COLO668 (cell line): Measurements from ENCODE around the gene B4GALT4.

ENCODE experiments used
- DNase-seq: peaks from one replicate; lab custom pipeline; 2025; ENCODE audit not compliant: unreplicated experiment; lab: John Stamatoyannopoulos, UW

Gene B4GALT4

DNA sequence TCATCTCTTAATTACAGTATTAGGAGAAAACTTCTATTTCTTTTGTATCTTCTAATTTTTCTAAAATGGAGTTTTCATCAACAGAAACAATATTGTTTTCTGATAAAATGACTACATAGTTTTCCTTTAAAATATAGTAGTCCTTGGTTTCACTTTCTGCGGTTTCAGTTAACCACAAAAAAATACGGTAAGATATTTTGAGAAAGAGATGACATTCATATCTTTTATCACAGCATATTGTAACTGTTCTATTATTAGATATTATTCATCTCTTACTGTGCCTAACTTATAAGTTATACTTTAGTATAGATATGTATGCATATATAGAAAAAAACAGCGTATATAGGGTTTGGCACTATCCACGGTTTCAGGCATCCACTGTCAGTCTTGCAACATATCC lies 2.3 kb downstream of the B4GALT4 start:
- DNase-seq = no peak

DNA sequence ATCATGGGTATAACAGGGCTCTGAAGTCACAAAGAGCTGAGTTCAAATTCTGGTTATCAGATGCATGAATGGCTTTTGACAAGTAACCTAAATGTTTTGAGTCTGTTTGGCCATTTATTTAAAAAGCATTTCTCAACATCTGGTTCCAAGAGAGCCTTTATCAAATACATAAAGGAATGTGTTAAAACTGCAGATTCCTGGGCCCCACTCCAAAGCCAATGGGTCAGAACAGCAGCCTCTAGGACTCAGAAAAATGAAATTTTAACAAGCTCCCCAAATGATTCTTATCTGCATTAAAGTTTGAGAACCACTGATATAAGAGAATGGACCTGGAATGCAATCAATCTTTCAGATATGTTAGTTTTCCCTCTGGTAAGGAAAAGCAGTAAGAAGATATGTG lies 3.4 kb downstream of the B4GALT4 start:
- no peak for DNase-seq

DNA sequence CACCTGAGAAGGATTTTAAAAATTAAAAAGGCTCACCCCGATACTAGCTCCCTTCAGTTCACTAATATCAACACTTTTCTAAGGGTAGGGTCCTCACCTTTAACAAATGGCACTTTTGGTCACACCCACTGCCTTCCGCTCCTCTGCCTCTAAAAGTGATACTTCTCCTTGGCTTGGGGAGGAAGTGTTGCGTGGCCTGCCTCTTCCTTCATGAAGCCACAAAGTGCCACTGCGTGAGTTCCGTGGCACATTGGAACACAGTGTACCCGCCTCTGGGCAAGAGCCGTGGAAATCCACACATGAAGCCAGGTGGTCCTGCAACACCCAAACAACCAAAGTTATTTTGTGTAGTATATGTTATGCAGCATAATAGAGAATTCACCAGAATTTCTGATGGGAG lies 3.9 kb downstream of the B4GALT4 start:
- DNase-seq = no peak

DNA sequence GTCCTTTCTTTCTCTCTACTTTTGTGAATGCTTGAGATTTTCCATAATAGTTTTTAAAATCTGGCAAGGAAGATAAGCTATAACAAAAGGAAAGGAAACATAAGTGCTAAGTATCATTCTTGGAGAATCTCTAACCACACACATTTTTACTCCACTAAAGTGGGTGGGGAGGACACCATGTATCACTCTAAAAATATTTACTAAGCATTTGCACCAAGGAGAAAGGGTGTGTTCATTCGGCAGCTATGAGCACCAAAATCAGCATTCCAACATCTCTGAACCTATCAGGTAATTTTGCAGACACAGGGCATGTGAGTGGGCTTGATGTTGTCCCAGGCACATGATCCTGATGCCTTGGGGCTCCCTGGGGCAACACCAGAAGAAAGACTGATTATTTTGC lies 5.5 kb downstream of the B4GALT4 start:
- no peak for DNase-seq

DNA sequence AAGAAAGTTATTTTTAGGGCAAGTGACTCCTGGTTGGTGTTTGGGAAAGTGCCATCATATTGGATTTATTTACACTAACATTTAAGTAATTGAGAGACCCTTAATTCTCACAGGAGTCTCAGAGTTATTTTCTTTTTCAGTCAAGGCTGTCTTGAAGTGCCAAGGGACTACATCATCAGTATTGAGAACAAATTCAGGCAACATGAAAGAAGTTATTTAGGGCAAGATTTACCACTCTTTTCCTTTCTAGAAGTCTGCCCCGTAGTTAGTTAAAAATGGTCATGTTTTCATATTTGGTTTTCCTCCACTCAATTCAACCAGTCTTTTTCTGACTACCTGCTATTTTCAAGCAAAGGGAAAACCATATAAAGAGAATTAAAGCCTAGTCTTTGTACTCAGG lies 6.1 kb downstream of the B4GALT4 start:
- DNase-seq = no peak

DNA sequence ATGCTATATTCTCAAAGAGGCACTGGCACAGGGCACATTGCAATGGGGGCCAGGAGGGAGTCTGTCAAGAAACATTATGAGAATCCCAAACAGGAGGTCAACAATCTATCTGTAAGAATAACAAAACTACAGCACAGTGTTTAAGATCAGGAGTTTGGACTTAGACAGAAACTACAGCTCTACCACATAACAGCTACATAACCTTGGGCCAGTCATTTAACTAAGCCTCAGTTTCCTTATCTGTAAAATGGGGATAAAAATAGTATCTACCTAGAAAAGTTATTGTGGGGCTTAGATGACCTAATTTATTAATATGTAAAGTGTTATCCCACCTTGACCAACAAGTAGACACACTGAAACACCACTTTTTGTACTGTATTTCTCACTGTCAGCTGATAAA lies 9.9 kb downstream of the B4GALT4 start:
- DNase-seq = no peak

DNA sequence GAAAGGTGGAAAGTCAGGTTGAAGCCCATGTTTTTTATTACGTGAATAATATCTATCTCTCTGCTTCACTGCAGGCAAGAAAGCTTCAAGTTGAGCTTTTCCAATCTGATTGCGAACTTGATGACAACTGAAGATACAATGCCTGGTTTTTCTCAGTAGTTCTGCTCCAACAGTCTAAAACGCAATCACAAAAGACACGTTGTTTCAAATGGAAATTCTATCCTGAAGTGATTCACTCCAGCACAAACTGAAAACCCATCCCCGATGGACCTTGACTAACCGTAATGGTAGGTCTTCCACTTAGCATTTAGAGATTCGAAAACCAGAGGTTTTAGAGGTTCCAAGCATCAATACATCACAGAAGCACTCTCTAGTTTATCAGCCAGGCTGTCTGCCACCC lies 10.6 kb downstream of the B4GALT4 start:
- DNase-seq = no peak

DNA sequence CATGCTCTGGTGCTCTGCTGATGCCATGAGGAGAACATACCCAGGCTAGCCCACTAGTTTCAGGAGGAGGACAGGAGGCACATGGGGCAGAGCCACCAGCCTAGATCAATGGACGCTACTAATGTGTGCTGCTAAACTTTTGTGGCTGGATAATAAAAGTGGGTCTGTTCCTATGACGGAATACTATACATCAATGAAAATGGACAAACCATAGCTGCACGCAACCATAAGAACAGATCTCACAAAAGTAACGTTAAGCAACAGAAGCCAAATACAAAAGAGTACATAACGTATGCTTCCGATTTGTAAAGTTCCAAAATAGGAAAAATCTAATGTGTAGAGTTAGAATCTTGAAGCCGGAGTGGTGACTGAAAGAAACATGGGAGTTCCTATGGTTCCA lies 11.5 kb downstream of the B4GALT4 start:
- no peak for DNase-seq

DNA sequence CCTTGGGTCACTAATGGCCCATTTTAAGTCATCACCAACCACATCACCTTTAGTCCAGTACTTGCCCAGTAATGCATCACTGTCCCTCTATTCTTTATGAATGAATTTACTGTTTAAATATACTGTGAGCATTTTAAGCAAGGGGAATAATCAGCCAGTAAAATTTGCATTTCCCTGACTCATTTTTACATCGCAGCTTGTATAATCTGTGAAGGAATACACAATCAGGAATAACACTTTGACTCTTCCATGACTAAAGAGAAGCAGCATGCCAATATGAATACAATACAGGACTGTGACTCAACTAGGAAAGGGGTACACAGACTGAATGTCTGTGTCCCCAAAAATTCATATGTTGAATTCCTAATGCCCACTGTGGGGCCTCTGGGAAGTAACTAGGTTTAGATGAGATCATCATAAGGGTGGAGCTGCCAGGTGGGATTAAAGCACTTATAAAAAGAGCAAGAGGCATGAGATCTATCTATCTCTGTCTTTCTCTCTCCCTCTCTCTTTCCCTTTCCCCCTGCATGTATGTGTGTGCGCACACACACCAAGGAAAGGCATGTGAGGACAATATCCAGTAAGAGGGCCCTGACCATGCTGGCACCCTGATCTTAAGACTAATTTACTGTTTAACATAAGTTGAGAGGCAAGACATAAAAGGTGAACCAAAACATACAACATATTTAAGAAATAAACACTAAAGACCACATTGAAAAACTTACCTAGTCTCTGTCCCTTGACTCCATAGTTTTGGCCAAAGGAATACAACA lies 12.1 kb downstream of the B4GALT4 start:
- DNase-seq = no peak

DNA sequence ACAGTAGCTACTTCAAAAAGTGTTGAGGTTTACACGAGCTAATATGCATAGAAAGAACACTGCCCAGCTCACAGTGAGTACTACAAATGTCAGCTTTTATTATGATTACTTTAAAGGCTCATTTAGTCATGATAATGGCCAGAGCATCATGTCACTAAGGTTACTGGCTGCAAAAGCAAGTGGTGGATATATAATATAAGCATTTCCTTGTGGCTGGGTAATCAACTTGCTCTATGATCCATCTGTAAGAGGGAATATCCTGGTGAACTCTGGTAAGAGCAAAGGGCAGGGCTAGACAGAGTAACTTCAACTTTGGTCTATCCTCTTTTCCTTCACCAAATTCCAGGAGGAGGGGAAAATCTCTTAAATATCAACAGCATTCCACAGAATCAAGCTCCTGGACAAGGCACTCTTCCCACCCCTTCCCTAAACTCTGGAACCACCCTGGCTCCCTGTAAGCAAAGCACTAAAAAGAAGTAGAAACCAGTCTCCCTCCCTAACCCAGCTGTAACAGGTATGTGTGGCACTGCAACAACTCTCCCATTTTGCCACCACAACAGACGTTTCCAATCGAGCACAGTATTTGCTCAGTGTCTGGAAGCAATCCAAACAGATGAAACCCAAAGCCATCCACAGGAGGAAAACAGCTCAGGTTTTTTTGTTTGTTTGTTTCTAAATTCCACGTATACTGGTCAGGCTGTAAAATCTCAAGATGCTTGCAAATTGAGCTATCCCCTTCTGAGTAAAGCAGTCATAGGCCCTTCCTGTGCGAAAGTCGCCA lies 13.4 kb downstream of the B4GALT4 start:
- DNase-seq = no peak

DNA sequence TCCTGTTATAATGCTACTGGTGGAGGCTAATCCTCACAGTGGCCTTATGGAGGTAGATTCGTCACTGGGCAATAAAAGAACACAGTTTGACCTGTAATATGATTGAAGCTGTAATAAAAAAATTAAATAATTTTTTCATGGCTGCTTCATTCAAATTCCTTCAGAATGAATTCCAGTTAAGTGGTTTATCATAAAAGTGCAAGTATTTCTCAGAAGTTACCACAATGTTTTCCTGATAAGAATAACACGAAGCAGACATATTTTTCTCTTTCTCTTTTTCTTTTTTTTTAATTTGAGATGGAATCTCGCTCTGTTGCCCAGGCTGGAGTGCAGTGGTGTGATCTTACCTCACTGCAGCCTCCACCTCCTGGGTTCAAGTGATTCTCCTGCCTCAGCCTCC lies 15.6 kb downstream of the B4GALT4 start:
- no peak for DNase-seq

DNA sequence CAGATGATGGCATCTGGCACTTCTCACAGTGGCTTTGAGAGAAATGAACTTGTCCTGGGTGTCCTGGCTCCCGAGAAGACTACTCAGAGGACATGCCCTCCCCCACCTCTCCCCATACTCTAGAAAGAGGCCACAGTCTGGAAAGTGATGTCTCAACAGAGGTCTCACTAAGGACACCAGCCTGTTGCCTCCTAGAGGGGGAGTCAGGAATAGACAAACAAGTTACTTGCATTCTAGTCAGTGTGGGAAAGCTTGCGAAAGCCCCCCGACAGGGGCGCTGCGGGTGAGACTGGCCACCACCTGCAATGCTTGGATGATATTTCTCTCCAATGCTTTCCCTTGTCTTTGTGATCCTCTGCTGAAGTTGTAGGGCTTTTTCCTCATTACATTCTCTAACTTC lies 17.2 kb downstream of the B4GALT4 start:
- no peak for DNase-seq

DNA sequence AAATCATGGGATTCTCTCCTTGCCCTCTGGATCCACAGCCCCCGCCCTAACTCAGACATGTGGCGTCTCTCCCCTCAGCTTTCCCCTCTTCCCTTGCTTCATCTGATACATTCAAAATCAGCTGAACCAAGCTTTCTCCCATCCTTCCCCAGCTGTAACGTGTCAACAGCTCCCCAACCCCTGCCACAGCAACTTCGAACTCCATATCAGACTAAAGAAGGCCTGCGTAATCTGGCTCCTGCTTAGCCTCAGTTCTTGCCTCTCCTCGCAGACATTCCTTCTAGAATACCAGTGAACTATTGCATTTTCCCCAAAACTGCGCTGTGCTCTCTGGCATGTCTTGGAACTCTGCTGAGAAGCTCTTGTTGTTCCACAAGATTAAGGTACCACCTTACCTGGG lies 18.3 kb downstream of the B4GALT4 start:
- no peak for DNase-seq

DNA sequence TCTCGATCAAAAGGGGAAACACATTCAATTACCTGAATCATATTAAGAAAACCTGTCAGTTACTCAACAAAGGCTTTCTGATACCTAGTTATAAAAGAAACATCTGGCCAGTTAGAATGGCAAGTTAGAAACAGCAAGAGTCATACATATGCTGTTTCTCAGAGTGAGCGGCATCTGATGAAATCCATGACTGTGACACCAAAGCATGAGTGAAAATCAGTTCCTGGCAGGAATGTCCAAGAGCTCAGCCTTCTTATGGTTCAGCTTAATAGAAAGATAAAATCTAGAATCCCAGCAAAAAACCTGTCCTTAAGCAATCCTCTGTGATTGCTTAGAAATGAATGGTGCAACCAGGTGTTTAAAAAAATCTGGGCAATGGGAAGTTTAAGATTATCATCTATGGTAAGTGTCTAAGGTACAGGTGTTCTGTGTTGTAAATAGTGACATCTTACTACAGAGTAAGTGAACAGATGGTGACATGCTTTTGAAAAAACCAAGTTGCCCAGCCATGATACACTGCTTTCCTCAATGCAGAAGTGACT lies 18.8 kb downstream of the B4GALT4 start:
- no peak for DNase-seq

DNA sequence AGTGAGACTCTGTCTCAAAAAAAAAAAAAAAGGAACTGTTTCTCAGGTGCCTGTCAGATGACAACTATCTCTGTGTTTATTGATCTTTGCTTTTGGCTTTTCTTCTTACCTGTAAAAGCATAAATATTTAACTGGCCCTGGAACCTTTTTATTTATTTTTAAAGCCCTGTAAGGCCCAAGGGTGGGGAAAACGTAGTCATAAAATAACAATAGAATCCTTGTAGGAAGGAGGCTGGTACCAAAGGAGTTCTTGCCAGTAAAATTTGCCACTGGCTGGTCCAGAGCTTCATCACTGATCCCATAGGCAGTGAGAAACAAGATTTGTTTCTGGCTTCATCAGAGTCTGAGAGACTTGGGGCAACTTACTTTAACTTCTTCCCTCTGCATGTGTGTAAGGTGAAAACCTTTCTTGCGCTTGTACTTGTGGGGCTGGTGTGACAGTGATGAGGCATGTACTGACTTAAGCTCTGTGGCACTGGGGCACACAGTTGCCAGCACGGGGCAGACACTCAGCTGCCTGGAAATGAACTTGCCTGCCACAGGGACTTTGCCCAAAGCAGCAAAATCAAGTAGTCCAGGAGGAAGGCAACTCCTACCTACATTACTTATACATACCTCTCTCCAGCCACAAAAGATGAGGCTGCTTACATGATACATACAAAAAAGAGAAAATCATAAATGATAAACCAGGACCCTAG lies 19.6 kb downstream of the B4GALT4 start:
- no peak for DNase-seq

DNA sequence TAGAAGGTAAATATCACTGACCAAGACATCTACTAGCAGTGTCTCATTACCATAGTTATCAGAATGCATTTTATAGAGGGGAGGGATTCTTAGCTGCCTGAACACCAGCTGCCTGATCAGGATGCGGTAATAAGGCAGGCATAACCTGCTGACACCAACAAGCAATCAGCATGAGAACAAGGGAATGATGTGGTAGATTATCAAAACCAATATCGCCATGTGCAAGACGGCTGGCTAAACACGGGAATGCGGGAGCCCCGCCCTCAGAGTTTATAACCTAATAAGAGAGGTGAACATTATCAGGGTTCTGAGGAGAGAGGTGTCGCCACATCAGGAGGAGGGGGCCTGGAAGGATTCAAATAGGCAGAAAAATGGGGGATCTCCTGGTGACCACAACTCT lies 20.5 kb downstream of the B4GALT4 start:
- DNase-seq = no peak

DNA sequence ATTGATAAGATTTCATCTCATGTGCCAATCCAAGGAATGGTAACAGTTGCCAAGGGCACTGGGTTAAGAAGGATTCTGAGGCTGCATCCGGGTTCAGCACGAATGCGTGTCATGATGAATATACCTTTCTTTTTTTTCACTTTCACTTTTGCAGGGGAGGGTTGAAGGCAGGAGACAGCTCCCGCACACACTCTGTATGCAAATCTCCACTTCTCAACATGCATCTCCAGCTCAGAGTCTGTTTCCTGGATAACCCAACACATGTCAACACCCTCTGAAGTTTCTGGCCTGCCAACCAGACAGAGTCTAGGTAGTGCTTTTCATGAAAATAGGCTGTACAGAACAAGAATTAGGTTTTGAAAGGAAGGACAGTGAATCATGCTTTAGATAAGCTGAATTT lies 21.6 kb downstream of the B4GALT4 start:
- no peak for DNase-seq

DNA sequence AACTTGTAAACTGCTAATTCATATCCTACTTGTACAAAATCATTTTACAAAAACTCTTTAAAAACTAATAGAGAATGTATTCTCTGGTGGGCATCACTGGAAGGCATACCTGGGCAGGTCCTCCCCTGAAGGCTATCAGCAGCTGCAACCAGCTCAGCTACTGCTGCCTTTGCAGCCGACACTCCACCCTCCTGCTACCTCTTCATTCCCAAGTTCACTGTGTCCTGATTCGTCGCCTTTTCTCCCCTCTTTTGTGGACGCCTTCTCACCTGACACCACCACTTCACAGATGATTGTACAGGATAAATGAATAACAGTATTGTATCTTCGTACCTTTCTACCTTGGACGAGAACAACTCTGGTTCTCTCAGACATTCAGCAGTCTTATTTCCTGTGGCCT lies 28.9 kb downstream of the B4GALT4 start:
- no peak for DNase-seq

DNA sequence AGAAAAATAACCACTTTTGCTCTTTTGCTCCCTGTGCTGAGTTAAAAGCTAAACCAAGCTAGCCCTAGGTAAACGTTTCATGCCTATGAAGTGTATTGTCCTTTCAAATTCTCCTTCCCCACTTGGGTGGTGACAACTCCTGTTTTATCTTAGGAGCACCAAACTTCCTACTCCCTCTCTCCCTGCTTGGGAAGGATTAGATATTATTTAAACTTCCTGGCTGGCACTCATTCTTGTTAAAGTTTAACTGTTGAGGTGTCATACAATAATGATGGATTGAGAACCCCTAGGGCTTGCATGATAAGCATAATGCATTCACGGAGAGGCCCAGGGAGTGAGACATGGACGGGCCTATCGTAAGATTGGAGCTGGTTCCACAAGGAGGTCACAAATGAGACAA lies 29.5 kb downstream of the B4GALT4 start:
- no peak for DNase-seq

DNA sequence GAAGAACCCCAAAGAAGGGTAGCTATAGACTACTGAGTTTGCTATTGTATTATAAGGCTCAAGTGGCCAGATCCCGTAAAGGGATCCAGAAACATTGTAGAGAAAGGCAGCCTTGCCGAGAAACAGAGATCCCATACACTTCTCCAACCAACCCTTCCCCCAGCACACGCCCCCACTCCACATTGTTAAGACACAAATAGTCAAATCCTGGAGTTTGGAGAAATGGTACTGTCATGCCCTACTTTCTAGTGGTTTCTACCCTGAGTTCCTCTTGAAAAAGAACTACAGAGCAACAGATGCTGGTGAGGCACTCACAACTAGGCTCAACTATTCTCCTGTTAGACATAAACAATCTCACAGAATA lies 33.2 kb downstream of the B4GALT4 start:
- no peak for DNase-seq

DNA sequence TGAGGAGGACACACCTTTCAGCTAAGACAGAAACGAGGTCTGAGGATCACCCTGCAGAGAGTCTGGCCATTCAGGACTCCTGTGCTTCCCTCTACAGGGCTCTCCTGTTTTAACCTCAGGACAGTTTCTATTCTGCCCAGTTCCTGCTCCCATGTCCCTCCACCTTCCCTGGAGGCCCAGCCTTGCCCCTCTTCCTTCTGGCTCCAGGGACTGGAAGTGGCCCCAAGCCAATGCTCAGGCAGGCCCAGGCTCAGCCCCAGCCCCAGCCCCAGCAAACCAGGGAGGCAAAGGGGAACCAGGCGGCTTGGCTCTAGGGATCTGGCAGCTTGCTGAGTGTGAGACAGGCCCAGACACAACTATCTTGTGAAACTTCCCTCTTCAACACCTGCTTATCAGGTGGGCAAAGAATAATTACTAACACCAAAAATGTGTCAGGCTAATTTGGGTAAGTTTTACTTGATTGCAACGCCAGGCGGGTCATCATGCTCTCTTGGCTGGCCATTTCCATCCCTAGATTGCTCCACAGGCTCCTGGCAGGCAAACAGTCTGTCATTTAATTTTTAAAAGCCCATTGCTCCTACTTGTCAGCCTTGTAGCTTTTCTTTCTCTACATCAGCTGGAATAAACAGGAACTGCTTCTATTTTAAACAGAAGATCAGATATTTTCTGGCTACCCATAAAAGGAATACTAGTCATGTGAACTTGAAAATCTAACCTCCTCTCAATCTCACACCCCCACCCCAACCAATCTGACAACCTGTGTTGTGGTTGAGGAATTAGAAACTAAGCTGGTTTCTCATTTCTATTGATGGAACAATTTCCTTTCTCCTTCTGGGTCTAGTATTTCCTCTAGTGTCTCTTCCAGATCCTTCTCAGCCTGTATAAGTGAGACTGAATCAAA lies 33.8 kb downstream of the B4GALT4 start:
- DNase-seq = no peak
